ENCODE measurements around the gene SOST.

Gene SOST

GRCh38 chr17:43791589-43791988, 33.0 kb upstream of the SOST start:
- TF ChIP-seq CTCF (IDR thresholded peaks at IDR 0.05; ENCODE audit: low read depth, low read length, missing control alignments): no peak
- DNase-seq (ENCODE audit: low read depth): no peak
- no peak overlapping the region for H3K4me3 ChIP-seq (ENCODE audit: low read depth, low read length)

- H3K4me3 ChIP-seq (ENCODE audit: low read depth, low read length): no peak overlapping the region
- no peak for DNase-seq (ENCODE audit: low read depth)
- TF ChIP-seq CTCF (IDR thresholded peaks at IDR 0.05; ENCODE audit: low read depth, low read length, missing control alignments): no peak
Observed at GRCh38 chr17:43790311-43790940, 31.8 kb upstream of the SOST start.

- TF ChIP-seq CTCF (IDR thresholded peaks at IDR 0.05; ENCODE audit: low read depth, low read length, missing control alignments): no peak
- H3K4me3 ChIP-seq (ENCODE audit: low read depth, low read length): no peak overlapping the region
- no peak for DNase-seq (ENCODE audit: low read depth)
Observed at GRCh38 chr17:43789482-43789881, 30.9 kb upstream of the SOST start.

GRCh38 chr17:43788540-43788939, 29.9 kb upstream of the SOST start:
- TF ChIP-seq CTCF (IDR thresholded peaks at IDR 0.05; ENCODE audit: low read depth, low read length, missing control alignments): no peak
- no peak for DNase-seq (ENCODE audit: low read depth)
- H3K4me3 ChIP-seq (ENCODE audit: low read depth, low read length): no peak overlapping the region

- no peak overlapping the region for H3K4me3 ChIP-seq (ENCODE audit: low read depth, low read length)
- no peak for DNase-seq (ENCODE audit: low read depth)
- no peak for TF ChIP-seq CTCF (IDR thresholded peaks at IDR 0.05; ENCODE audit: low read depth, low read length, missing control alignments)
Observed at GRCh38 chr17:43787728-43788127, 29.1 kb upstream of the SOST start.

- no peak for DNase-seq (ENCODE audit: low read depth)
- TF ChIP-seq CTCF (IDR thresholded peaks at IDR 0.05; ENCODE audit: low read depth, low read length, missing control alignments): no peak
Observed at GRCh38 chr17:43784628-43785101, 26.1 kb upstream of the SOST start.

GRCh38 chr17:43784068-43784467, 25.5 kb upstream of the SOST start:
- no peak for DNase-seq (ENCODE audit: low read depth)
- H3K4me3 ChIP-seq (ENCODE audit: low read depth, low read length): no peak overlapping the region
- no peak for TF ChIP-seq CTCF (IDR thresholded peaks at IDR 0.05; ENCODE audit: low read depth, low read length, missing control alignments)

More at GRCh38 chr17:43784628-43785101, 26.1 kb upstream of the SOST start:
- H3K4me3 ChIP-seq (ENCODE audit: low read depth, low read length): no peak overlapping the region

Measured in GM12864 (cell line).